ENCODE measurements around the gene KLHDC4.
A peak's percentile ranks its signal among the peaks of the same experiment; 100 is the strongest.

The KLHDC4 gene

DNA sequence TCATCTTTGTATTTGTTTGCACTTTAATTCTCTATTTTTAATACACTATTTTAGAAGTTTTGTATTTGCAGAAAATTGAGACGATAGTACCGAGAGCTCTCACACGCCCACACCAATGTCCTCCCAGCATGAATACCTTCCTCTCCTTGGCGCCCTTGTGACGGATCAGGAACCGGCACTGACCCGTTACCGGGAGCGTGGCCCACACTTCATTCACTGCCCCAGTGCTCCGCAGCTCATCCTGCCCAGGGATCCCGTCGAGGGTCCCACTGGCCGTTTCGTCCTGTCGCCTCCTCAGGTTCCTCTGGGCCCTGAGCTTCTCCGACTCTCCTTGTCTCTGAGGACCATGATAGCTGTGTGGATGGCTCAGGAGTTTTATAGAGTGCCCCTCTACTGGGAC lies 50.6 kb downstream of the KLHDC4 start:
- no peak for DNase-seq

DNA sequence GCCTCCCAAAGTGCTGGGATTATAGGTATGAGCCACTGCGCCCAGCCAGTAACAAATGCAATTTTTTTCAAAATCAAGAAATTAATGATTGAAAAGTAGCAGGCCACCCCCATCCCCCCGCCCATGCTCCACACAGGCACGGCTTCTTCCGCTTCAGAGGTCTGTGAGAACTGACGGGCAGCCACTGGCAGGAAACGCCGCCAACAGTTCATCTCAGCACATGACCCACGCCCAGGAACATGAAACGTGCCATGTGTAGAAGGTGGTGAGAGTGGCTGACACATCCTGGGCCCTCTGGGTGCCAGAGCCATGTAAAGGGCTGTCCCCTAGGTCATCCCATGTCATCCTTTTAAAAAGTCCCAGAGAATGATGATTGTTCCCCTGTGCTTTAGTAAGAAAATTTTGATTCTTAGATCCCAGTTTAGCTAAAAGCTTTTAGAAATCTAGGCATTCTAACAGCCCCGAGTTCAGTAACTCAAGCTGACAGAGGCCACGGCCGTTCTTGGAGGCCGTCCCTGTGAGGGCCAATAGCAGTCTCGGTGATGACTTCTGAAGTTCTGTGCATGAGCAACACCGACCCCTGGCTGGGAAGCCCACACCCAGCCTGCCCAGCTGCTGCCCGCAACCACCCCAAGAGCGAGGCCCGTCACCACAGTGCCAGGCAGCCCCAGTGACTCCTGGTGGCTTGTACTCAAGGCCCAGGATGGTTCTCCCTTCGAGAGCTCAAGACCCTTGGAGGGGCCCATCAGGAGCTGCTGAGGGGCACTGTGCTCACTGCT lies 52.1 kb downstream of the KLHDC4 start:
- DNase-seq = peak; percentile 67

DNA sequence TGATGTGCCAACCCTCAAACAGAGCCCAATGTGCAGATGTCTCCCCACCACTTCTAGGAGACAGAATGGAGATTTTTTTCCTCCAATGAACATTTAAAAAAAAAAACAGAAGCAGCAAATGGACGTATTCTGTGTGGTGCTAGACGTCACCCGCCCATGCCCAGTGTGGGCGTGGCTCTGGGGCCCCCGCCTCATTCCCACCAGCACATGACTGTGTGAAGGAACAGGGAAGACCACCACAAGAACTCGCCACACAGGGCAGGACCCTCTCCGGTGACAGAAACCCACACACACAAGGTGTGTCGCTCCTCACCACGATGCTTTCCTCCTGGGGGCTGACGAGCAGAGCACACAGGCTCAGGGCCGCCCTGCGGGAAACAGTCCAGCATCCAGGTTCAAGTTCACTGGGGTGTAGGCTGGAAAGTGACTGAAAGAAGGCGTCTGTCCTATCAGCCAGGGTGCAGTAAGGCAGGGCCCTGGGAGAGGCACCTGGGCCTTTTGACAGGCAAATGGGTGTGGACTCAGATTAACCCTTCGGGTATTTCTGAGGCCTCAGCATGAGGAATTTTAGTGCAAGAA lies 53.5 kb downstream of the KLHDC4 start:
- no peak for DNase-seq

DNA sequence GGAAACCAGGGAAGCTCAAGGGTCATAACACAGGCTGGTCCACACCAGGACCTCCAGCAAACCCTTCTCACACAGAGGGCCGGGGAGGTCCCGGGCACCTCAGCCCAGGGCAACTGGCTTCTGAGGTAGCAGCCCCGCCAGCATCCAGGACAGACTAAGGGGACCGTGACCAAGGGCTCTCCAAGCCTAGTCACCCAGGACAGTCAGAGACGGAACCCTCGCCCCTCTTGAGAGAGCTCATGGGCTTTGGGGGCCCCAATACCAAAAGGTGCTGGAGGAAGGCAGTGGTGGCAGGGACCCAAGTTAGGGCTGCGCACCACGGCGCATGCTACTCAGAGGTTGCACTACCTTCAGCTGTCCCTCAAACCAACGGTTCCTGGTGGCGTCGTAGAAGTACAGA lies 54.9 kb downstream of the KLHDC4 start:
- DNase-seq = no peak

DNA sequence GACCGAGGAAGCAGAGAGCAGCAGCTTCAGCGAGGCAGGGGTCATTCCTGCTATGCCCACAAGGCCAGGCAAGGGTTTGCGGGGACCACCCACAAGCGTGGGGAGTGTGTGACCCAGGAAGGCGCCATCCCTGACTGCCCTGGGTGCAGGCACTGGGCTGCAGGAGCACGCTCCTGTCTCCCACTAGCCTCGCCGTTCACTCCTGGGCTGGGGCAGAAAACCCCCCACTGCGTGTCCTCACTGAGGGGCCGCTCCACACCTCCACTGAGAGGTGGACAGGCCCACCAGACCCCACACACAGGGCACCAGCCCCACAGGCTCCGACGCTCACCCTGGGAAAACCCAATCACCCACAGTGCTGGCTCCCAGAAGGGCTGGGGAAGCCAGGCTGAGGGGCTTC lies 56.1 kb downstream of the KLHDC4 start:
- DNase-seq = no peak

GRCh38 chr16:87708881-87709638 lies 56.7 kb downstream of the KLHDC4 start:
- no peak for DNase-seq

- DNase-seq = no peak
These were observed 57.8 kb downstream of the KLHDC4 start for GRCh38 chr16:87707714-87708580.

- no peak for DNase-seq
These were observed 58.7 kb downstream of the KLHDC4 start for GRCh38 chr16:87707097-87707496.

DNA sequence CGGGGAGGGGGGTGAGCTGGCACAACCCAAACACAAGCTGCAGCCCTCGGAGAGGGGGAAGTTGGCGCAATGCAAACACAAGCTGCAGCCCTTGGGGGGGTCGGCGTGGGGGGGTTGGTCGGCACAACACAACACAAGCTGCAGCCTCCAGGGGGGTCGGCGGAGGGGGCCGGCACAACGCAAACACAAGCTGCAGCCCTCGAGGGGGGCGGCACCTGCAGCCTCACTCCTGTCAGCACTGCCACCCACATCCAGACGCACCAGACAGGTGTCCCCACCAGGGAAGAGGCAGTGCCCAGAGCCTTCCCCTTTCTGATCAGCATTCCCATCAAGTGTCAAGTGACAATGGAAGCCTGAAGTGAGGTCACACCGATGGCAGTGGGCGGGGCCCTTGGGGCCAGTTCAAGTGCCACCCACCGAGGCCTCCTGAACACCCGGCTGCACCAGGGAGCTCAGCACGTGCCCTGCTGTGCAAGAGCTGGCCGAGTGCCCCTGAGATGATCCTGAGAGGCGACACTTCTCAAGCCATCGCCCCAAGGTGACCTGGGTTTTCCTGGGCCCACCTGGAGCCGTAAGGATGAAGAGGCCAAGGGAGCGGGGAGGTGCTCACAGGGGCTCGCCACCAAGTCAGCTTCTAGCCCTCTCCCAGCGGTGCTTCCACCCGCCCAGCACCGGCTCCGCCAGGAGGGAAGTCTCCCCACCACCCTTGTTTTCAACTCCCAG lies 59.3 kb downstream of the KLHDC4 start:
- DNase-seq = no peak

DNA sequence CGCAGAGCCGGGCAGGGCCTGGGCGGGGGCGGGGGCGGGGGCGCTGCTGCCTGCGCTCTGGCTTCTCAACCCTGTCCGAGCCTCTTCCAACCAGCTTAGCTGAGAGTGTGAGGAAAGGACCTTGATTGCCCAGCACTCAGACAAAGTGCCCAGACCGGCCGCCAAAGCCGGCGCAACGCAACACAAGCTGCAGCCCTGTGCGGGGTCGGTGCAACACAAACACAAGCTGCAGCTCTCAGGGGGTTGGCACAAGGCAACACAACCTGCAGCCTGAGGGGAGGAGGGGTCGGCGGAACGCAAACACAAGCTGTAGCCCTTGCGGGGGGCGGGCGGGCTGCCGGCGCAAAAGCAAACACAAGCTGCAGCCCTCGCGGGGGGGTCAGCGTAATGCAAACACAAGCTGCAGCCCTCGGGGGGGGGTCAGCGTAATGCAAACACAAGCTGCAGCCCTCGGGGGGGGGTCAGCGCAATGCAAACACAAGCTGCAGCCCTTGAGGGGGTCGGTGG lies 60.0 kb downstream of the KLHDC4 start:
- no peak for DNase-seq

DNA sequence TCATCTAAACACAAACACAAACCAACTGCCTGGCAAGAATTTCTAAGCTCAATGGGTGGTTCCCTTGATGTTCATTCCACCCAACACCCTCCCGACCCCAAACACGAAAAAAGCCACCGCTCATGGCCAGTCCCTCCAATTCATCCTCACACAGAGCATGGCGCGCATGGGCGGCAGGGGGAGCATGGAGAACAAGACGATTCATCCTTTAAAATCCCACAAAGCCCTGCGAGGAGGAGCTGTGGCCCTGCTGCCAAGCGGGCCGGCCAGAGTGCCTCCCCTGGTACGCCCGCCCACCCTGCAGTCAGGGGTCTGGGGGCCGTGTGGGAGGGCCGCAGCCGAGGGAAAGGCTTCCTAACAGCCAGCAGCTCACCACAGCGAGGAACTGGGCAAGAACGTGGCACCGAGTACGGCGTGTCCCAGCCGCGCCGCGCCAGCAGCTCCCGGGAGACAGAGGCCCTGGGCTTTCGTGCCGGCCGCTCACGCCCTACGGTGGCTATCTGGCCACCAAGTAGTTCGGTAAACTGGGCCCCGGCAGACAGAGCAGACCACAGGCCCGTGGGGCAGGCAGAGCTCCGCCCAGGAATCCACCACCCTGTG lies 60.9 kb downstream of the KLHDC4 start:
- DNase-seq = no peak

DNA sequence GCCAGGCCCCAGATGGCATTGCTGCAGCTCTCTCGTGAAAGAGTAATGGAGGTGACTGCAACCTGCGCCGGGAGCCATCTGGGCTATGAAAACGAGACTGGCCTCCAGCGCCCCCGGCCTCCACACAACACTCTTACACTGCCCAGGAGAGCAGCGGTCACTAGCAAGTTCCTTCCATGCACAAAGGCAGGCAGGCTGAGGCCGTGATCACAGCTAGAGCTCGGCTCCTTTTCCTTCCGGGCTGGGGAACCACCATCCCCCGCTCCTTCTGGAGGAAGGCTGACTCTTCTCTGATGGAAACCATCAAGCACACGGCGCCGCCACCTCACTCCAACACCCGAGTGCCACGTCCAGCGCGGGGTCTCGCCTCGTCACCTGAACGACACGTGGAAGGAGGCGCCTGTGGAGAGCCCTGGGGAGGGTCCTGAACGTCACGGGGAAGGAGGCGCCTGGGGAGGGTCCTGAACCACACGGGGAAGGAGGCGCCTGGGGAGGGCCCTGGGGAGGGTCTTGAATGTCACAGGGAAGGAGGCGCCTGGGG lies 61.9 kb downstream of the KLHDC4 start:
- no peak for DNase-seq

GRCh38 chr16:87703071-87703470 lies 62.7 kb downstream of the KLHDC4 start:
- no peak for DNase-seq

DNA sequence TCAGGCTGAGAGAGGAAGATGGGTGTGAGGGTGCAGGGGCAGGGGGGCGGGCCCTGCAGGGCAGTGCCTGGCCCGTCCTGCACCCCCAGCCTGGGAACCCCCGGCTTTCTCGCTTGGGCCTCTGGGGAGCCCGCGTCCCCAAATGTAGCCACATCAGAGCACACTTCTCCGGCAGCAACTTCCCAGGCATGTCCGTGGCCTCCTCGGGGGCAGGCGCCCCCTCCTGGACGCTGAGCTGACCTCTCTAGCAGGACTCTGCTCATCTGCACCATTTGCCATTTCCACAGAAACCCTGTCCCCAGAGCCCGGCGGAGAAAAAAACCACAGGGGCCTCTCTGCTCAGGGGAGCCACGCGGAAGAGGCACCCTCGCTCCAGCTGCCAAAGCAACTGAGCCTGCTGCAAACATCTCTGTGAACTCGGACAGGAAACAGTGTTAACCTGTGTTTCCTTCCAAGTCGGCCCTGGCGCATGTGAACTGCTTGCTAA lies 63.4 kb downstream of the KLHDC4 start:
- DNase-seq = peak; percentile 42

DNA sequence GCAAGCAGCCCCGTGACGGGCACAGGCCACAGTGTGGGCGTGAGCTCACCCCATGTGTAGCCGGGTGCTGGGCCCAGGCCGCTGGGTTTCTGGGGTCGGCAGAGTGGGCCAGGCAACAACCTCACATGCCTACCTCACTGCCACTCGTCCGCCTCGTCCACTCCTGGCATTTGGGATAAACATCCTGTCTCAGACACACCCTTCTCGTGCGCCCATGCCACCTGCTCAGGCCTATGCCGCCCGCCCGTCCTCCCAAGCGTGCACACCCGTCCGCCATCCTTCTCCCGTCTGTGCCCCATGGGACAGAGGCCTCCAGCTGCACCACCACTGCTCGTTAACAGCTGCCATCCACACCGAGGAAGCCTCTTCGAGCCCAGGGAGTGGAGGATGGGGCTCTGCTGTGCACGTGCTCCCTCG lies 64.3 kb downstream of the KLHDC4 start:
- no peak for DNase-seq

DNA sequence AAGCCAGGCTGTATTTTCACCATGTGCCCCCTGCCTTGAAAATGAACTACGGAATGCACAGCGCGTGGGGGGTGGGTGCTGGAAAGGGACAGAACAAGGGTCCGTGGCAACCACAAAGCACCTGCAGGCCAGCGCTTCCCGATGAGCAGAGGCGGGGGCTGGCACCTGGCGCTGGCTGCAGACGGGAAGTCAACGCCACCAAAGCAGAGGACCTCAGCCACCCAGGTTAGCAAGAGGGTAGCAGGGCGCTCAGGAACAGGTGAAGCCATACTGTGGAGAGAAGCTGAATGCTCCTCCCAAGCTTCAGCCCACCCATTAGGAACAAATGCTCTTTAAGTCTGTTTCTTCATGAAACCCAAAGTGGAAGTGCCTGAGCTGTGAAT lies 64.7 kb downstream of the KLHDC4 start:
- DNase-seq = no peak

DNA sequence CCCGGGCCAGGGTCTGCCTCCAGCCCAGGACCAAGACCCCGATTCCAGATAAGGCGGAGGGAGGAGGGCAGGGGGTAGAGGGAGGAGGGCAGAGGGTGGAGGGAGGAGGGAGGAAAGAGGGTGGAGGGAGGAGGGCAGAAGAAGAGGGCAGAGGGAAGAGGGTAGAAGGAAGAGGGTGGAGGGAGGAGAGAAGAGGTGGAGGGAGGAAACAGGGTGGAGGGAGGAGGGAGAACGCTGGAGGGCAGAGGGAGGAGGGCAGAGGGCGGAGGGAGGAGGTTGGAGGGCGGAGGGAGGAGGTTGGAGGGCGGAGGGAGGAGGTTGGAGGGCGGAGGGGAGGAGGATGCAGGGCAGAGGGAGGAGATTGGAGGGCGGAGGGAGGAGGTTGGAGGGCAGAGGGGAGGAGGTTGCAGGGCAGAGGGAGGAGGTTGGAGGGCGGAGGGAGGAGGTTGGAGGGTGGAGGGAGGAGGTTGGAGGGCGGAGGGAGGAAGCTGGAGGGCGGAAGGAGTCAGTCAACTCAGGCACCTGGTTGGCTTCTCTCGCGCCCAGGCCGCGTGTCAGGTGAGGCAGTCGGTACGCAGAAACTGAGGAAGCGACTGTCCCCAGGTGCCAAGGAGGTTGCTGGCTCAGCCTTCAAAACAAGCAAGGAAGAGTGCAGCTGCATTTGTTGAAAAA lies 65.2 kb downstream of the KLHDC4 start:
- peak; percentile 15 for DNase-seq

- peak; percentile 13 for DNase-seq
These were observed 67.0 kb downstream of the KLHDC4 start for GRCh38 chr16:87698676-87699199.

DNA sequence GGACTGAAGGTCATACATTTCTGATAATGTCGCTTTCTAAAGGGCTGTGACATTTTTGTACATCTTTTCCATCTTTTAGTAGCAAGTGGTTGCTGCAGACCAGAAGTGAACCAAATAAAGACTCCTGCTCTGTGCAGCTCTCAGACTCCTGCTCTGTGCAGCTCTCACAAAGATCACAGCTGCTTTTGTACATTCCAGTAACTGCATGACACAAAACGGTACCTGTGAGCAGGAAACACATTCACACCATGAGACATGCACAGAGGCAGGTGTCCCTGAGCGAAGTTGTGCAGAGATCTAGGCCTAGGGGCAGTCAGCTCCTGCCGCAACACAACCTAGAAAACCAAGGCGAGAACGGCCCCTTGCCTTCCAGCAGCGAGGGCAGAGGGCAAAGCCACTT lies 67.5 kb downstream of the KLHDC4 start:
- DNase-seq = no peak

- DNase-seq = no peak
These were observed 68.0 kb downstream of the KLHDC4 start for GRCh38 chr16:87697792-87698191.

All from CD4-positive, alpha-beta T cell treated with Interleukin-12 subunit alpha and Interleukin-12 subunit beta, for 1 hour (primary cell).